ENCODE results near the gene TBC1D9. TPM values are rescaled to one million over a fixed set of nuclear protein-coding genes. Genes with fewer than 3 reads are reported as not detected.
A peak's percentile ranks its signal among the peaks of the same experiment; 100 is the strongest.

Gene TBC1D9
- total RNA-seq, 2 experiments from 2014 or later, result 0.07 to 0.11 TPM

DNA sequence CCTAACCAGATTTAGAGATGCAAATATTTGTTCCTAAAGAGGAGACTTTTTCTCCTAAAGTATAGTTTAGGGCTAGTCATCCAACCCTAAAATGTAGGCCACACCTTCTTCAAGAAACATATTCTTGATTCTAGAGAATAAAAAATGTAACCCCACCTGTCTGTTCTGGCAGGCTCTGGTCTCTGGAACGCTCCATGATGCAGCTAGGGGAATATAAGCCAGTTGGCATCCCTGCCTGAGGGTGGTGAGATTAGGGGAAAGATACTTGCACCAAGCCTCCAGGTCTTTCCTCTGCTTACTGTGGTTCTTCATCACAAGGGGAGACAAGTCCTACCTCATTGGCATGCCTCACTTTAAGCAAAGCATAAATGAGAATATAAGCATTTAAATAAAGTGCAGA is 21.2 kb upstream of the TBC1D9 start:
- no peak overlapping the region for H3K4me3 Mint-ChIP-seq
- no peak for DNase-seq
- no peak for ATAC-seq
- peaks cover 2% of the 10 kb centered on the region for H3K27me3 Mint-ChIP-seq
- CTCF ChIA-PET, result no interaction called here
- intact Hi-C loops (cut with DNase I, micrococcal nuclease), result no loop called here
- no peak overlapping the region for H3K27ac Mint-ChIP-seq
- H3K36me3 Mint-ChIP-seq (ENCODE audit: low read depth), result no peaks in the 10 kb centered on the region
- POLR2A ChIA-PET, result no interaction called here
- H3K4me1 Mint-ChIP-seq, result no peaks in the 10 kb centered on the region
- H3K9me3 Mint-ChIP-seq (ENCODE audit: low read depth), result no peaks in the 10 kb centered on the region

DNA sequence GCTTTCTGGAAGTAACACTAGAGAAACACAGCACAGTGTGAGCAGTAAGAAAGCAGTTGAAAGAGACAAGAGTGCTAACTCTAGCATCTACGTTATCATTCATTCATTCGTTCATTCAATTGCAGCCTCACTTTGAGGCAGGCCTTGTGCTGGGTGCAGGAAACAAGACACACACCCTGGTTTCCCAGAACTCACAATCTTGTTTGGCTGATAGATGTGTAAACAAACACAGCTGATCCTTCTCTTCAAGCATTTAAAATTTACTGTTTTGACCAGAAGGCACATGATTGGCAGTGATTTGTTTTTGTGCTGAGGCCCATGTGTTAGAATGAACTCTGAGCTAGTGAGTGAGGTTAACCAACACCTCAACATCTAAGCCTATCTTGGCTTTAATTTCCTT is 20.4 kb upstream of the TBC1D9 start:
- intact Hi-C loops (cut with DNase I, micrococcal nuclease), result no loop called here
- H3K27ac Mint-ChIP-seq, result no peak overlapping the region
- ATAC-seq (no peak), DNase-seq (no peak)
- peaks cover 2% of the 10 kb centered on the region for H3K27me3 Mint-ChIP-seq
- CTCF ChIA-PET, result no interaction called here
- H3K4me1 Mint-ChIP-seq, result no peaks in the 10 kb centered on the region
- H3K9me3 Mint-ChIP-seq (ENCODE audit: low read depth), result no peaks in the 10 kb centered on the region
- POLR2A ChIA-PET, result no interaction called here
- no peak overlapping the region for H3K4me3 Mint-ChIP-seq
- no peaks in the 10 kb centered on the region for H3K36me3 Mint-ChIP-seq (ENCODE audit: low read depth)

DNA sequence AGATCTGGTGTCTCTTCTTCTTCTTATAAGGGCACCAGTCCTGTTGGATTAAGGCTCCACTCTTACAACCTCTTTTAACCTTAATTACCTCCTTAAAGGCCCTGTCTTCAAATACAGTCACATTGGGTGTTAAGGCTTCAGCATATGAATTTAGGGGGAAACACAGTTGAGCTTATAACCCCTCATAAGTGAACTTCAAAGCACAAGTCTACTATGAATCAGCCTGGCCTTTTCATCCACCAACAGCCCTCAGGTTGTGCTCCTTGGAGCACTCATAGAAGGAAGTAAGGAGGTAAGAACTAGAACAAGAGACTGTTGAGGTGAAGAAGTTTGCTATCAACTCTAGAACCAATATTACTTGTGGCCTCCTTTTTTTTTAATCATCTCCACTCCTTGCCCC is 18.8 kb upstream of the TBC1D9 start:
- Mint-ChIP-seq H3K9me3 (ENCODE audit: low read depth) (no peaks in the 10 kb centered on the region), H3K36me3 (ENCODE audit: low read depth) (no peaks in the 10 kb centered on the region), H3K4me1 (no peaks in the 10 kb centered on the region), H3K4me3 (no peak overlapping the region), H3K27ac (no peak overlapping the region), H3K27me3 (peaks cover 2% of the 10 kb centered on the region)
- no peak for ATAC-seq
- DNase-seq, result no peak
- ChIA-PET CTCF (no interaction called here), POLR2A (no interaction called here)
- intact Hi-C loops (cut with DNase I, micrococcal nuclease), result no loop called here

DNA sequence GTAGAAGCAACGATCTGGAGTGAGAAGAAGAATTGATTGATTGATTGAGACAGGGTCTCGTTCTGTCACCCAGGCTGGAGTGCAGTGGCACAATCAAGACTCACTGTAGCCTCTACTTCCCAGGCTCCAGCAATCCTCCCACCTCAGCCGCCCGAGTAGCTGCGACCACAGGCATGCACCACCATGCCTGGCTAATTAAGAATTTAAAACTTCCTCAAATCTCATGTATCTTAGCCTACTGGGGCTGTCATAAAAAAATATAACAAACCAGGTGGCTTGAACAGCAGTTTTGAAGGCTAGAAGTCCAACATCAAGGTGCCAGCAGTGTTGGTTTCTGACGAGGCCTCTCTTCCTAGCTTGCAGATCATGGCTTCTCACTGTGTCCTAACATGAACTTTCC is 18.3 kb upstream of the TBC1D9 start:
- CTCF ChIA-PET, result no interaction called here
- ATAC-seq (no peak), DNase-seq (no peak)
- intact Hi-C loops (cut with DNase I, micrococcal nuclease), result no loop called here
- POLR2A ChIA-PET, result no interaction called here
- Mint-ChIP-seq H3K9me3 (ENCODE audit: low read depth) (no peaks in the 10 kb centered on the region), H3K4me3 (no peak overlapping the region), H3K27me3 (peaks cover 2% of the 10 kb centered on the region), H3K4me1 (no peaks in the 10 kb centered on the region), H3K27ac (no peak overlapping the region), H3K36me3 (ENCODE audit: low read depth) (no peaks in the 10 kb centered on the region)

DNA sequence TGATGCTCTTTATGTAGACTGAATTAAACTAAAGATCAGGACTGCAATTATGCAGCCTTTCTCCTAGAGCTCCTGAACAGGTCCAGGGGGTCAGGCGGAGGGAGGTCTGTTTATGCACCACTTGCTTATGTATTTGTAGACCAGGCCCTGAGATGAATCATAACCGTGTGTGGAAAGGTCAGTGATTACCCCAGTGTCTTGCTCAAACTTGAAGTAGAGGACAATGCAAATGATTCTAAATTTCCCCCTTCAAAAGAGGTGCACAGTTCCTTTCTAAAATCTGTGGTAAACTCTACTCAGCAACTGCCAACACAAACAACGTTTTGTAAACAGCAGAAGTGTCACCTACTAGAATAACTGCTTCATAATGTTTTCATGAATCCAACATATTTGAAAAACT is 13.0 kb upstream of the TBC1D9 start:
- Mint-ChIP-seq H3K27ac (no peak overlapping the region), H3K4me3 (no peak overlapping the region), H3K4me1 (no peaks in the 10 kb centered on the region), H3K9me3 (ENCODE audit: low read depth) (no peaks in the 10 kb centered on the region), H3K27me3 (peaks cover 9% of the 10 kb centered on the region), H3K36me3 (ENCODE audit: low read depth) (no peaks in the 10 kb centered on the region)
- ATAC-seq (no peak), DNase-seq (no peak)
- intact Hi-C loops (cut with DNase I, micrococcal nuclease), result no loop called here
- ChIA-PET CTCF (no interaction called here), POLR2A (no interaction called here)

DNA sequence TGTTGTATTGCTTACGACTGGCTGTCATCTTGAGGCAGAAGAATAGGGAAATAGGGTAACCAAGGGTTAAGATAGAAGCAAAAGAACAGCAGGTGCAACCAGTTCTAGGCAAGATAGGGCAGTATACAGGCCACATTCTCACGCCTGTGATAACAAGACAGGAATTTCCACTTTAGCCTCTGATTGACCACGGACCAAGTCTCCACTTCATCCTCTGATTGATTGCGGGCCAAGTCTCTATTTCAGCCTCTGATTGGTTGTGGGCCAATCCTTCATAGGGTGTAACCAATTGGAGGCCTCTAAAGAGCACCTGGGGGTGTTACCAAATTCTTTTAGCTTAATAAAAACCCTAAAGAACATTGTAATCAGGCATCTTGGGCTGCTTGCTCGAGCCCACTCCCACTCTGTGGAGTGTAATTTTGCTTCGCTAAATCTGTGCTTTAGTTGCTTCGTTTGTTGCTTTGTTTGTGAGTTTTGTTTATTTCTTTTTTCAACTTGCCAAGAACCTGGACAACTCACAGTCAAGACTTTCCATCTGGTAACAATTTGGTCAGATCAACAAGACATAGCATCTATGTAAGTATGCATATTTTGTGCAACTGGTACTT is 8.7 kb upstream of the TBC1D9 start:
- Mint-ChIP-seq H3K27me3 (peaks cover 19% of the 10 kb centered on the region), H3K9me3 (ENCODE audit: low read depth) (no peaks in the 10 kb centered on the region), H3K36me3 (ENCODE audit: low read depth) (no peaks in the 10 kb centered on the region), H3K4me3 (no peak overlapping the region), H3K4me1 (no peaks in the 10 kb centered on the region), H3K27ac (no peak overlapping the region)
- intact Hi-C loops (cut with DNase I, micrococcal nuclease), result no loop called here
- no peak for DNase-seq
- ATAC-seq, result no peak
- POLR2A ChIA-PET, result no interaction called here
- CTCF ChIA-PET, result interaction anchor here (0.7 kb wide), 1 partner anchor 9 kb away, joined by 3 read pairs; the partner anchor contains the start of gene TBC1D9

DNA sequence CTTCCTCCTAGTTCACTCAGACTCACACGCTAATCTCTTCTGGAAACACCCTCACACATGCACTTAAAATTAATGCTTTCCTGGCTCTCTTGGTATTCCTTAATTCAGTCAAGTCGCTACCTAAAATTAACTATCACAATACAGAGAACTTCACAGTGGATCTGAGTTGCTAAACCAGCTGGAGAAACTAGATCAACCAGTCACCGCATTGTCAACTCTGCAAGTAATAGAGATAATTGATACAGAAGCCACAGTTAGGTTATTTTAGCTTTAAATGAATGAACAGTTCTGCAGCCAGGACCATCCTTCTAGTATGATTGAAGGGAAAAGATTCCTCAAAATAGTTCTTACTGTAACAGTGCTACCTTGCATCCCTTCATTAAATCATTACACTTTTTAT is 6.0 kb upstream of the TBC1D9 start:
- Mint-ChIP-seq H3K9me3 (ENCODE audit: low read depth) (no peaks in the 10 kb centered on the region), H3K27me3 (peaks cover 34% of the 10 kb centered on the region), H3K27ac (no peak overlapping the region), H3K4me1 (peaks cover under 1% of the 10 kb centered on the region), H3K36me3 (ENCODE audit: low read depth) (no peaks in the 10 kb centered on the region), H3K4me3 (no peak overlapping the region)
- DNase-seq (no peak), ATAC-seq (no peak)
- ChIA-PET CTCF (no interaction called here), POLR2A (no interaction called here)
- intact Hi-C loops (cut with DNase I, micrococcal nuclease), result no loop called here

DNA sequence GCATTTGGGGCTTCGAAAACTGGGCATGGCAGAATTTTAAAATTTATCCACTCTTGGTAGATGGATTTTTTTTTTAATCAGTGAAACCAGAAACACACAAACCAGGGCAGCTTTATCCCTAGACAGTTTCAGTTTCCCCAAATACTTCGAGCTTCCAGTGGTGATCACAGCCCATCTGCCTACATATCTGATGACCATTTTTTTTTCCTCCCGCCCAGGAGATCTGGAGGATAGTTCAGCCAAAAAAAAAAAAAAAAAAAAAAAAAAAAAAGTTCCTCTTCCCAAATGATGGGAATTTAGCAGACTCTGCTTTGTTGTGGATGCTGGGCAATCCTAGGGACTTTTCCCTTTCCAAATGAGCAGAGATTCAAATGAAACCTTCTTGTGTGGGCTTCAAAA is 1.0 kb upstream of the TBC1D9 start:
- DNase-seq (no peak), ATAC-seq (no peak)
- Mint-ChIP-seq H3K27ac (no peak overlapping the region), H3K36me3 (ENCODE audit: low read depth) (no peaks in the 10 kb centered on the region), H3K27me3 (peaks cover 54% of the 10 kb centered on the region), H3K4me3 (no peak overlapping the region), H3K9me3 (ENCODE audit: low read depth) (no peaks in the 10 kb centered on the region), H3K4me1 (peaks cover 4% of the 10 kb centered on the region)
- POLR2A ChIA-PET, result interaction anchor here (0.6 kb wide), 1 partner anchor 457 kb away, joined by 4 read pairs; no protein-coding TSS in a partner anchor
- intact Hi-C loops (cut with DNase I, micrococcal nuclease), result no loop called here
- CTCF ChIA-PET, result interaction anchor here (0.7 kb wide), 2 partner anchors 117 to 138 kb away, joined by 3 to 4 read pairs; no protein-coding TSS in a partner anchor

DNA sequence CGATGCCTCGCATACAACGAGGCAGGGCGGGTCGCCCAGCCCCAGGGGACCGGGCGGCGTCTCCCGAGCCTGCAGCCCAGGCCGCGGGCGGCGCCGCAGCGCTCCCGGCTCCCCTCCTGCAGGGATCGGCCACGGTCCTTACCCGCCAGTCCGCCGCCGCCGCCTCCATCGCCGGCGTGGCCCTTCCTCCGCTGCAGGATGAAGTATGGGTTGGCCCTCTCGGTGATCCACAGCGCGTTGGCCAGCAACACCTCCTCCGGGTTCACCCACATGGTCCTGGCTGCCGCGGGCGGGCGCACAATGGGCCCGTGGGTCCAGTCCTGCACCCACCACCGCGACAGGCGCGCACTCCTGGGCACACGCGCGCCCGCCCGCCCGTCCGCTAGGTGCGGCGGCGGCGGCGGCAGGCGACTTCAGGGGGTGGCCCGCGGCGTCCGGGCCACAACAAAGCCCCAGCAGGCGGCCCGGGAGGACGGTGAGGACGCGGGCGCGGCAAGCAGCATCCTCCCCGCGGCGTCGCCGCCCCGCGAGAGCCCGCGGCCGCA is 339 bp downstream of the TBC1D9 start:
- CTCF ChIA-PET, result interaction anchor here (0.6 kb wide), 1 partner anchor 9 kb away, joined by 3 read pairs; no protein-coding TSS in a partner anchor
- Mint-ChIP-seq H3K9me3 (ENCODE audit: low read depth) (no peaks in the 10 kb centered on the region), H3K4me1 (peaks cover 4% of the 10 kb centered on the region), H3K27ac (no peak overlapping the region), H3K27me3 (peaks cover 58% of the 10 kb centered on the region), H3K36me3 (ENCODE audit: low read depth) (no peaks in the 10 kb centered on the region), H3K4me3 (peak overlapping the region; percentile 49)
- DNase-seq, result peak; percentile 26
- intact Hi-C loops (cut with DNase I, micrococcal nuclease), result no loop called here
- POLR2A ChIA-PET, result no interaction called here
- ATAC-seq, result peak; percentile 63

DNA sequence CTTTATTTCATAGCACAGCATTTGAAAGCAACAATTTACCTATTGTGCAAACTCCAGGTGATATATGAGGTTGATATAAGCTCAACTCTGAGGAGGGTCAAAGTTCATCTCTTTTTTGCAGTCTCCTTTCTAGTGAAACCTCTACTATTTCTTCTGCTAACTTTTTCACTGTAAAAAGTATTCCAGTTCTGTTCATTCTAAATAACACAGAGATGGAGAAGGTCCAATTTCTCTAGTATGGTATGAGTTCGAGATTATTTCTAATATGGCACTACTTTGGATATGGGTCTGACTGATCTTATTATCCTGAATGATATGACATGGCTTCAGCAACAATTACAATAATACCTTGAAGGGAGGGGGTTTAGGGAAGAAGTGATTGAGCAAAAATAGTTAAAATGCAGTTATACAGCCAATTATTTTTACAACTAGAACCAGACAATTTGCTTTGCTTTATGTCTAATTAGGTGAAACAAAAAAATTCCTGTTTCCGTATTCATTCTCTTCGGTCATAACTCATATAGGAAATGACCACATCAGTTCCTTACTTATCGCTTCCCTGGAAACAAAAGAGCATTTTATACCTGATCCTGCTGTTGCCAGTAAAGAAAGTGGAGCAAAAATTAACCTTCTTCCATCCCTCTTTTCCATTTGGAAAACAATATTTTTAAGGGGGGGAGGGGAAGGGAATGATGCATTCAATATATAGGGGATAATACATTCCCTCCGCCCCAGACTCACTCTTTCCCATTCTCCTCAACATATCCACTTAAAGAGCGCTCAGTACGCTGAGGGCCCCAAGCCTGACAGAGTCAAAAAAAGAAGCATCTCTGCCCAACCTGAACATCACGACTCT is 1.0 kb downstream of the TBC1D9 start:
- Mint-ChIP-seq H3K27me3 (peaks cover 57% of the 10 kb centered on the region), H3K9me3 (ENCODE audit: low read depth) (no peaks in the 10 kb centered on the region), H3K27ac (no peak overlapping the region), H3K4me1 (peaks cover 4% of the 10 kb centered on the region), H3K36me3 (ENCODE audit: low read depth) (no peaks in the 10 kb centered on the region), H3K4me3 (no peak overlapping the region)
- POLR2A ChIA-PET, result no interaction called here
- no peak for ATAC-seq
- intact Hi-C loops (cut with DNase I, micrococcal nuclease), result no loop called here
- DNase-seq, result no peak
- CTCF ChIA-PET, result no interaction called here

DNA sequence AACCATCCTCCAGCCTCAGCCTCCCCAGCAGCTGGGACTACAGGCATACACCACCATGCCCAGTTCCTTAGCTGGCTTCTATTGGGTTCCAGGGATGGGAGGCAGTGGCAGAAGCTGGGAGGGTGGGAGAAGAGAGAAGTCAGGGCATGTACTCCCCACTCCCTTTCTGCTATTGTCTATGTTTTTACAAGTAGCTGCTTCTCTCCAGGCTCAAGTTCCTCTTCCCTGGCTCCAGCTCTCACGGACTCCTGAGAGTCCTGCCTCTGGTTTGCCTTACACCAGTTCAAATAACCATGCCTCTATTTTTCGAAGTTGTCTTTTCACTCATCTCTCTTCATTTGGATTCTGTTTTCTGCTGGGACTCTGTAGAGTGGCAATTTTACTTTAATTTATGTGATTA is 2.9 kb downstream of the TBC1D9 start:
- ATAC-seq (no peak), DNase-seq (no peak)
- peaks cover under 1% of the 10 kb centered on the region for H3K9me3 Mint-ChIP-seq (ENCODE audit: low read depth)
- CTCF ChIA-PET, result interaction anchor here (0.8 to 1.3 kb wide), 2 partner anchors 18 to 393 kb away, joined by 3 read pairs; no protein-coding TSS in a partner anchor
- H3K4me1 Mint-ChIP-seq, result peaks cover 4% of the 10 kb centered on the region
- POLR2A ChIA-PET, result interaction anchor here (0.6 kb wide), 1 partner anchor 60 kb away, joined by 3 read pairs; no protein-coding TSS in a partner anchor
- intact Hi-C loops (cut with DNase I, micrococcal nuclease), result no loop called here
- H3K4me3 Mint-ChIP-seq, result no peak overlapping the region
- H3K27me3 Mint-ChIP-seq, result peaks cover 51% of the 10 kb centered on the region
- no peaks in the 10 kb centered on the region for H3K36me3 Mint-ChIP-seq (ENCODE audit: low read depth)
- no peak overlapping the region for H3K27ac Mint-ChIP-seq

Data from activated CD4-positive, alpha-beta T cell treated with anti-CD3 and anti-CD28 coated beads for 36 hours (primary cell).